ENCODE results near the gene GHRH.

The GHRH gene

DNA sequence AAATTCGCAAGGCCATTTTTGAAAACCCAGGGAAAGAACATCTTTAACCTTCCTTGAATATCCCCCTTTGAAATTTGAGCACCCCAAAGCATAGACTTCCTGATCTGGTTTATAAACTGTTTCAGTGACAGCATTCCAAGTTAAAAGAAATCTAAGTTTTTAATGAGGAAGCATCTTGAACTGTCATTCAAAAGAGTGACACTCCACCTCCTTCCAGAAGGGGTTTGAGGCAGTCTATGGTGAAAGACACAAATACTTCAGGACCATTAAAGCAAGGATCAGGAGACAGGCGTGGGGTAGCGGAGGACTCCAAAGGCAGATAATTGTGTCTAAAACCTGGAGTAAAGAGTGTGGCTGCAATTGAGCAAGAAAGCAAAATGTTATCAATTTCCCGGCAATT, 691 bp downstream of the GHRH start:
- no peak for DNase-seq

GRCh38 chr20:37259865-37260264, 1.7 kb downstream of the GHRH start:
- no peak for DNase-seq

GRCh38 chr20:37259031-37259430, 2.6 kb downstream of the GHRH start:
- no peak for DNase-seq

- DNase-seq, result no peak
Measured at GRCh38 chr20:37257988-37258387, 3.6 kb downstream of the GHRH start.

DNA sequence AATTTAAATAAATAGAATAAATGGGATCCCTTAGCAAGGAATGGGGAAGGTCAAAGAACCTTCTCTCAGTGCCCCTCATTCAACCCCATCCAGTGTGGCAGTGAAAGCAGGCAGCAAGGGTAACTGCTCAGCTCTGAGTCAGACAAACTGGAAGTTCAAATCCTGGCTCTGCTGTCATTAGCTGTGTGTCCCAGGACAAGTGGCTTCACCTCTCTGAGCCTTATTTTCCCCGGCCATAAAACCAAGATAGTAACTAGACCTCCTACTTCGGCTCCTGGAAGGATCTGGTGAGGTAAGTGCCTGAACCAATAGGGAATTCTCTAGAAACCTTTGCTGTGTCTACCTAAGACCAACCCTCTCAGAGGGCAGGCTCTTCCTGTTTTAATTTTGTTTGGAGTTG, 4.1 kb downstream of the GHRH start:
- DNase-seq, result no peak

DNA sequence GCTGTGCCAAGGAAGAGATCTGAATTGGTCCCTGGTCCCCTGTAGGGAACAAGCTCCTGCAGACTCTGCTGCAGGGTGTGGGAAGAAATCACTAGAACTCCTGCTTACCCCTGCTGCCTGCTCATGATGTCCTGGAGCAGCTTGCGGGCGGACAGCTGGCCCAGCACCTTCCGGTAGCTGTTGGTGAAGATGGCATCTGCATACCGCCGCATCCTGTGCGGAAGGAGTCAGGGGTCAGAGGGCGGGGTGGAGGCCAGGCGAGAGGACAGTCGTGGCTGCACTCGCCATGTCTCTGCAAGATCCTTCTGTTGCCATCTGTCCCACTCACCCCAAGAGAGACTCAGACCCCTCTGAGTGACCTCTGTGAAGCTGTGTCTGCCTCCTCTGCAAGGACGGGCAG, 5.3 kb downstream of the GHRH start:
- DNase-seq, result no peak

- no peak for DNase-seq
Measured at GRCh38 chr20:37254114-37254878, 7.3 kb downstream of the GHRH start.

GRCh38 chr20:37253087-37253486, 8.5 kb downstream of the GHRH start:
- DNase-seq, result no peak

- DNase-seq, result no peak
Measured at GRCh38 chr20:37251825-37252477, 9.7 kb downstream of the GHRH start.

- DNase-seq, result no peak
Measured at GRCh38 chr20:37249304-37249703, 12.3 kb downstream of the GHRH start.

DNA sequence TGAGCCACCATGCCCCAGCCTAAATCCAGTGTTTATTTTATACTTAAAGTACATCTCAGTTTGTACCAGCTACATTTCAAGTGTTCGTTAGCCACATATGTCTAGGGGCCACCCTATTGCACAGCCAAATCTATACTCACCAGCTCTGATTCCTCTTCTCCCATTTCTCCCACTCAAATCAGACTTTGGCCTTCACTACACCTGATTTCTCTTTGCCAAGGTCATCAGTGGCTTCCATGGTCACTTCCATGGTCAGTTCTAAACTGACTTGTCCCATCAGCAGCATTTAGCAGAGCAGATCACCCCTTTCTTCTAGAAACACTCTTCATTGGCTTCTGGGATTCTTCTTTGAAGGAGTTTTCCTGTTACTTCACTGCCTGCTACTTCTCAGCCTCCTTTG, 14.1 kb downstream of the GHRH start:
- no peak for DNase-seq

DNA sequence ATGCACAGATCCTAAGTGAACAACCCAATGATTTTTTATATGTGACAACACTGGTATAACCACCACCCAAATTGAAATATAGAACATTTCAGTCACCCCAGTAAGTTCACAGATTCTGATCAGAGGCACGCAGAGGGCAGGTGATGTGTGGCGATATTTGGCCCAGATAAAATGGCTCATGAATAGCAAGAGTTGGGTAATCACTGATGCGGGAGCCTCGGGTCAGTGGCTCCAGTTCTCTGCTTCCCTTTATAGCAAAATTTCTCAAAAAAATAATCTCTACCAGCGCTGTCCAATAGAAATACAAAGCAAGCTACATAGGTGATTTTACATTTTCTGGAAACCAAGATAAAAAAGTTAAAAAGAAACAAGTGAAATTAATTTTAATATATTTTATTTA, 14.9 kb downstream of the GHRH start:
- no peak for DNase-seq

DNA sequence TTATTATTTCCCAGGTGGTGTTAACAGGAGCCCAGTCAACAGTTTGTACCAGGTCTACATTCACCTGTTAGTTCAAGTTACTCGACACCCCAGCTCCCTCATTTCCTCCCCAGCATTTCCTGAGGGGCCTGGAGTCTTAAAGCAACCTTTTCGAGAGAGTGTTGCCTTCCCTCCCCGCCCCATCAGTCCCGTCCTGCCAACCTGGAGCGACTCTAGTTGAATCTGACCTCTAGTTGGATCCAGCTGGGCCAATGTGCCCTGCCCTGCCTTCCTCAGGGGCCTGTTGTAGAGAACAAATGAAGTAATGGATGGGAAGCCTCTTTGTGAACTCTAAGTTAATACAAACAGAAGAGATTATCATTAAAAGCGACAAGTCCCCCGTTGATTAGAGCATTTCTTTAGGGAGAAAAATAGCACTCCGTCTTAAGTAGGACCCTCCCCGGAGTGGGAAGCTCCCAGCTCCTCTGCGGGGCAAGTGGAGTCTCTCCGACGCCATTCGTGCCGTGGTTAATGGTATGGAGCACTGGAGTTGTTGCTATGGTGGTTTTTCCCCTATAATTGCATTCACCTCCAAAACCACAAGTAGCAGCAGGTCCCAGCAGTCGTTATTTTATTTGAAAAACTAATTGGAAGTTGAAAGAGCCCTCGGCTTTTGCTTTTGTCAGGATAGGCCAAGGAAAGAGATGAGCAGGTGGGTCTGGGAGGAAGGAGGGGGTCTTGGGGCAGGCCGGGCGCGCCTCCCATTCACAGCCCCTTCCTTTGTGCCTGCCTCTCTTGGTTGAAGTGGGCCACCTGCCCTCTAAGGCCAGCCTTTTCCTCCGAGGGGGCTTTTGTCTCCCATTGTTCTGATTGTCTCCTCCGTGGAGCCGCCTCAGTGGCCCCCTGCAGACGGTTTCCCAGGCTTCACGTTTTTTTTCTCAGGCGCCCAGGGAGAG, 16.1 kb downstream of the GHRH start:
- DNase-seq, result no peak

GRCh38 chr20:37244572-37244957, 17.0 kb downstream of the GHRH start:
- no peak for DNase-seq

GRCh38 chr20:37243937-37244571, 17.6 kb downstream of the GHRH start:
- DNase-seq, result no peak

DNA sequence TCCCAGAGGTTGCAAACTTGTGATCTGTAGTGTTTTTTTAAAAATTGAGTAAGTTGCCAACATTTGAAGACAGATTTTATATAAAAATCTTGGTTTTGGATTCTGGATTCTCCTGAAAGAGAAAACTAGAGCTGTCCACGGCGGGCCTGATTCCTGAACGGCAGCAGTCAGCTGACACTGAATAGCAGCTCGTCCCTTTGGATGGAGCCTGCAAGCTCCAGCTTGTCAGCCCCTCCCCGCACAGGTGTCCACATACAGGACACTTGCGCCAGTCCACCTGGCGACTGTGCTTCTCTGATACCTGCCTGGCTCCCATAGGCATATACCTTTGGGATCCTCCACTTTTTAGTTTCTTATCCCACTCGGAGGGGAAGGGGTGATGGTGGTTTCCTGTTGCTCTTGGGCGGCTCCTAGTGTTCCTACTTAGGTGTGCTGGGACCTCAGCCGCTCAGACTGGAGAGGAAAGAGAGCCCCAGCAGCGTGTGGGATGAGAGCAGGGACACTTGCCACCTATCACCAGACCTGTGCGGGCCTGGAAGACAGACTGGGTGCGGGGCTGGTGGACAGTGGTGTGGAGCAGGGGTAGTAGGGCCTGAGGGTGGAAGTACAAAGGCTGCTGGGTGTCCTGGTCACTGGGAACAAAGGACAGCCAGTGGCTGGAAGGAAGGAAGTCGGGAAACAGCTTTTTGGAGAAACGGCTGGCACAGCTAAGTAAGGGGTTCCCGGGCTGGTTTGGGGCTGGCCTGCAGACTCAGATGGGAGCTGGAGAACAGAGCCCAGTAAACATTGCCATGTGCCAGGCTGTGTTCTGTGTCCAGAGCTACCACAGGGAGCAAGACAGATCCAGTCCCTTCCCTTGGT, 18.3 kb downstream of the GHRH start:
- DNase-seq, result no peak

GRCh38 chr20:37242503-37242902, 19.1 kb downstream of the GHRH start:
- DNase-seq, result no peak

DNA sequence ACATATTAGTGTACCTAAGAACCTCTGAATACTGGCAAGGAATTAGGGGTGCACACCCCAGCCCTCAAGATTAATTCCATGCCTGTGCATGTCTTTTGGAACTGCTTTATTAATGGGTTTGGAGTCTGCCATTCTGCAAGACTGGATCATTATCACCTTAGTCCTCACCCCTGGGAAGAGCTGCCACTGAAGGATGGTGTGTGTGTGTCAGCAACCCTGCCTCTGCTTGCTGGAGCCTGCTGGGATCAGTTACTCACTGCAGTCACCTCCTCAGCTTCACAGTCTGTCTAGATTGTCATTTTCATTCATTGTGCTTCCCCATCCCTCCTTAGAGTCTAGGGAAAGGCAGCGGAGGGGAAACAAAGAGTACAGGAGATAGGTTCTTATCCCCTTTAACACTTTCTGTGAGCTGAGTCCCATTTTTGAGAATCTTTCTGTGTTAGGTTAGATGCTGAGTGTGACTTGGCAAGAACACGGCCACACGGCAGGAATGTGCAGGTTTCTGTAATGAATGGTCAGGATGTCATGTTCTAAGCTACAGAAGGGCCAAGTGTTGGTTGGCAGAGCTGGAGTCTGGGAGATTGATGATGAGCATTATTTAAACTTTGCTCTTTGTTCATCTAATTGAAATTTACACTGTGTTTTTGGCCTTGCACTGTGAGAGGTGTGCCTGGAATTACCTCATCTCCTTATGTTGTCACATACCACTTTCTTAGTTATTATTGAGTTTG, 21.1 kb downstream of the GHRH start:
- no peak for DNase-seq

DNA sequence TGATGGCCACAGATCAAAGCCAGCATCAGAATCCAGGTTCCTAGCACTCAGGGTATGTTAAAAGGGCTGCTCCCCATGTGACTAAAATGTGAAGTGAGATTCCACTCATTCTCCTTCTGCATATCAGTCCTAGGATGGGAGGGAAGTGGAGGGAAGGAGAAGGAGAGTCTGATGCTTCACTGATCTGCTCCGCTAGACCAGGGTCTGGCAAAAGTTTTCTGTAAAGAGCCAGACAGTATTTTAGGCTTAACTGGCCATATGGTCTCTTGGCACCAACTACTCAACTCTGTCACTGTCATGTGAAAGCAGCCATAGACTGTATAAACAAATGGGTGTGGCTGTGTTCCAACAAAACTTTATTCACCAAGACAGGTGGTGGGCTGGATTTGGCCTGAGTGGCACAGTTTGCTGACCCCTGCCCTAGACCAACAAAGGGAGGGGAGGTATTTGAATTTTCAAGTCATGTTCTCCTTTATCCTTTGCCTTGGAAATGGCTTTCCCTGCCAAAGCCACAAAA, 22.6 kb downstream of the GHRH start:
- no peak for DNase-seq

- no peak for DNase-seq
Measured at GRCh38 chr20:37238426-37238825, 23.2 kb downstream of the GHRH start.

DNA sequence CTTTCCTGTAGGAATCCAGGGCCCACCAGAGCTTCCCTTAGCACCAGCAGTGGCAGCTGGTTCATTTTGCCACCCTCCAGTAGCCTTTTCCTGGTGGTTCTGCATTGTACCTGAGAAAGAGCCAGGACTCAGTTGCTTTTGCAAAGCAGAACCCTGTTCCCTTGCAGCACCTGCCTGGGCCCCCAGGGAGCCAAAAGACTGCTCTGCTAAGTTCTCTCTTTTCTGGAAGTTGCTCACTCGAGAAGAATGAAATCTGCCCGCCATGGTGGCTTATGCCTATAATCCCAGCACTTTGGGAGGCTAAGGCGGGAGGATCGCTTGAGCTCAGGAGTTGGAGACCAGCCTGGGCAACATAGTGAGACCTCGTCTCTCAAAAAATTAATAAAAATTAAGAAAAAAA, 24.0 kb downstream of the GHRH start:
- no peak for DNase-seq
